Adrenal gland (tissue), 12 donors: ENCODE measurements around the gene TMEM101. TPM values are rescaled to one million over a fixed set of nuclear protein-coding genes. Genes with fewer than 3 reads are reported as not detected.
A peak's percentile ranks its signal among the peaks of the same experiment; 100 is the strongest.

ENCODE experiments used
- DNase-seq, 7 donors: peaks; one replicate each; pipeline ENCODE4 v3.0.0-alpha.2; 2019 to 2020
- H3K27ac ChIP-seq, 5 donors: fragments of 200-600 bp; sonication (generic) in 4 of 5; 1 replicate in 3 of 5; 2 replicates in 2 of 5; pipeline versions ENCODE4 v1.5.1 to v1.8.0; 2016 to 2020; ENCODE audit warnings: mild to moderate bottlenecking in 1 of 5
- H3K27me3 ChIP-seq: fragments of 200-600 bp; 2 replicates; pipeline ENCODE4 v1.8.0; 2021
- H3K36me3 ChIP-seq, 2 donors: fragments of 200-600 bp; replicated peaks in 1 of 2; 1 replicate in 1 of 2; 2 replicates in 1 of 2; pipeline versions ENCODE4 v1.5.1 to v1.8.0; 2018 to 2022
- H3K4me1 ChIP-seq, 2 donors: fragments of 200-600 bp; replicated peaks in 1 of 2; 1 replicate in 1 of 2; 2 replicates in 1 of 2; pipeline versions ENCODE4 v1.5.1 to v1.8.0; 2018 to 2021
- H3K4me3 ChIP-seq, 4 donors: fragments of 200-600 bp; sonication (generic) in 3 of 4; one replicate each; pipeline ENCODE4 v1.5.1; 2016 to 2018
- H3K9me3 ChIP-seq, 3 donors: fragments of 200-600 bp; sonication (generic) in 1 of 3; replicated peaks in 1 of 3; 1 replicate in 2 of 3; 2 replicates in 1 of 3; pipeline versions ENCODE4 v1.5.1 to v1.8.0; 2016 to 2021
- CTCF ChIP-seq, 6 experiments: fragments of 450-650 bp in 4 of 6; fragments of 200-600 bp in 2 of 6; sonication (generic) in 1 of 6; IDR thresholded peaks; 1 replicate in 5 of 6; 2 replicates in 1 of 6; pipeline versions ENCODE4 v1.5.1 to v1.8.0; 2016 to 2021; ENCODE audit warnings: antibody characterized with exemption in 6 of 6, mild to moderate bottlenecking in 2 of 6, moderate library complexity in 1 of 6
- POLR2A ChIP-seq, 2 donors: fragments of 450-650 bp; IDR thresholded peaks; one replicate each; pipeline ENCODE4 v1.6.1; 2017; ENCODE audit warnings: antibody characterized with exemption in 2 of 2, mild to moderate bottlenecking in 2 of 2, moderate library complexity in 1 of 2
- WGBS, 4 donors: extraction: QIAGEN DNeasy Blood & Tissue Kit in 2 of 4; methylation state at CpG; one replicate each; pipeline versions ENCODE4 v1.1.5 to v1.1.7; 2013 to 2017; 5-methylcytosine and 5-hydroxymethylcytosine counted together
- intact Hi-C, 2 donors: fragments of 100-400 bp; cut with DNase I; formaldehyde crosslinking; loops; one replicate each; pipeline versions ENCODE4 v1.14.1 to v1.15.0; 2022 to 2023
- polyA plus RNA-seq, 3 donors: library from polyadenylated mRNA; stranded (reverse); fragments of 200-250 nt in 2 of 3; fragments of 350-450 nt in 1 of 3; fragmentation: Illumina TruSeq in 1 of 3; extraction: RNeasy Lipid Tissue Mini Kit (QIAGEN cat#74804) in 1 of 3; gene quantifications; one replicate each; pipeline ENCODE4 v1.2.3, GENCODE V29; 2013 to 2014
- total RNA-seq, 9 donors: library from RNA; depleted of rRNA in 4 of 9; stranded (reverse); fragments of >200 nt in 4 of 9; fragments of 120-200 nt in 1 of 9; fragmentation: NEBNext Ultra II Directional in 1 of 9; extraction: Animal tissue kit (Norgen Biotek cat#: 25700) in 1 of 9; gene quantifications; one replicate each; pipeline versions ENCODE4 v1.1.0 to v1.2.4, GENCODE V29; 2013 to 2023
- donor health status: healthy with polysubstance abuse.
- donor health status: Bipolar disorder and iron deficiency.
- donor health status: DM: yes; HTN: yes; CAD: no.
- donor health status: DM: no; HTN: no; CAD: no.
- donor health status: DM: no; HTN: no; CAD: no.
- donor health status: DM: yes; HTN: yes; CAD: no.

Gene TMEM101
- total and polyA plus RNA-seq, 12 donors: 12.4 to 52.5 (median 31.6) TPM

GRCh38 chr17:44011876-44012275 is 2.9 kb downstream of the TMEM101 start:
- intact Hi-C loops: no loop called here
- H3K4me1 ChIP-seq: peaks cover 10 to 27% of the 10 kb centered on the region in 2 donors
- no peak for DNase-seq
- H3K9me3 ChIP-seq: no peaks in the 10 kb centered on the region
- TF ChIP-seq CTCF (IDR thresholded peaks at IDR 0.05): no peak
- TF ChIP-seq POLR2A (IDR thresholded peaks at IDR 0.05): no peak
- H3K4me3 ChIP-seq: no peak overlapping the region
- peaks cover 0 to 4% of the 10 kb centered on the region in 2 donors for H3K36me3 ChIP-seq
- H3K27me3 ChIP-seq: no peaks in the 10 kb centered on the region
- WGBS, 4 donors: 89 to 95% (median 91%) methylated on average over 6 to 9 of the region's 9 CpGs
- H3K27ac ChIP-seq: no peak overlapping the region

GRCh38 chr17:44010966-44011647 is 3.7 kb downstream of the TMEM101 start:
- H3K27ac ChIP-seq: no peak overlapping the region
- peaks cover 2% of the 10 kb centered on the region for H3K27me3 ChIP-seq
- 59 to 66% (median 62%) methylated on average over 4 of the region's 4 CpGs for WGBS, 4 donors
- no peaks in the 10 kb centered on the region for H3K9me3 ChIP-seq
- H3K36me3 ChIP-seq: peaks cover 0 to 4% of the 10 kb centered on the region in 2 donors
- intact Hi-C loops: no loop called here
- H3K4me1 ChIP-seq: peaks cover 13 to 30% of the 10 kb centered on the region in 2 donors
- no peak for DNase-seq
- TF ChIP-seq CTCF (IDR thresholded peaks at IDR 0.05) (no peak), POLR2A (IDR thresholded peaks at IDR 0.05) (no peak)
- no peak overlapping the region for H3K4me3 ChIP-seq

DNA sequence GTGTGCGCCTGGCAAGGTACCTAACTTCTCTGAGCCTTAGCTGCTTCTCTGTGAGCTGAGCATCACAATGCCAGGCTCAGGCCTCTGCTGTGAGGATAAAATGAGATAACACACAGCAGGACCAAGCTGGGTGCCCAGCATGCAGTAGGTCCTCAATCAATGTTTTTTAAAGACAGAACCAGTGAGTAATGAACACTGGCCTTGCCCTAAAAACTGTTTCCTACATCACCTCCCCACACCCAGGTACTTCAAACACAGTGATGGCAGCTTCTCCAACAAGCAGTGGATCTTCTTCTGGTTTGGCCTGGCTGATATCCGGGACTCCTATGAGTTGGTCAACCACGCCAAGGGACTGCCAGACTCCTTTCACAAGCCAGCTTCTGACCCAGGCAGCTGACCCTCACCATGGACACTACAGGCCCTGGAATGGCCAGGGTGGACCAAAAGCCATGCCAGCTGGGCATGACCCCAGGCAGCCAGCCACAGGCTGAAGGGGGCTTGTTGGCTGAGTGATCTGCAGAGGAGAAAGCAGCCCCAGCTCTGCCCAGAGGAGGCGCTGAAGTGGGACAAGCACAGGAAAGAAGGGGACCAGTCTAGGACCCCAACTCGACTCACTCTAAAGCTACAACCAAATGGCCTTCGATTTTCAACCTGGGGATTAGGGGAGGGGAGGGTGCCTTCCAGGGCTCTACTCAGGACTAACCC is 6.4 kb downstream of the TMEM101 start:
- intact Hi-C loops: no loop called here
- 51 to 72% (median 63%) methylated on average over 5 to 6 of the region's 6 CpGs for WGBS, 4 donors
- Histone ChIP-seq H3K27me3 (peaks cover 20% of the 10 kb centered on the region), H3K4me3 (peak overlapping the region in 1 of 4 donors; percentile 65), H3K27ac (peak overlapping the region in 1 of 5 donors; percentile 83), H3K36me3 (peaks cover 0 to 4% of the 10 kb centered on the region in 2 donors), H3K9me3 (no peaks in the 10 kb centered on the region), H3K4me1 (peaks cover 12 to 40% of the 10 kb centered on the region in 2 donors)
- TF ChIP-seq CTCF (IDR thresholded peaks at IDR 0.05) (no peak), POLR2A (IDR thresholded peaks at IDR 0.05) (no peak)
- DNase-seq: no peak

- Histone ChIP-seq H3K4me1 (peaks cover 12 to 40% of the 10 kb centered on the region in 2 donors), H3K27ac (peak overlapping the region in 1 of 5 donors; percentile 83)
These were observed 7.2 kb downstream of the TMEM101 start for GRCh38 chr17:44007346-44008204.

More at GRCh38 chr17:44007346-44008204, 7.2 kb downstream of the TMEM101 start:
- TF ChIP-seq CTCF (IDR thresholded peaks at IDR 0.05) (no peak), POLR2A (IDR thresholded peaks at IDR 0.05) (no peak)
- no peaks in the 10 kb centered on the region for H3K9me3 ChIP-seq
- WGBS, 4 donors: 6 to 30% (median 10%) methylated on average over 7 to 37 of the region's 37 CpGs
- DNase-seq: peak in 3 of 7 donors; percentile 16 to 36 (median 31)
- intact Hi-C loops: no loop called here
- H3K27me3 ChIP-seq: peaks cover 20% of the 10 kb centered on the region
- H3K36me3 ChIP-seq: peaks cover 0 to 4% of the 10 kb centered on the region in 2 donors
- peak overlapping the region in 2 of 4 donors; percentile 32 to 65 for H3K4me3 ChIP-seq
